ENCODE data around the gene CPNE8.

DNA sequence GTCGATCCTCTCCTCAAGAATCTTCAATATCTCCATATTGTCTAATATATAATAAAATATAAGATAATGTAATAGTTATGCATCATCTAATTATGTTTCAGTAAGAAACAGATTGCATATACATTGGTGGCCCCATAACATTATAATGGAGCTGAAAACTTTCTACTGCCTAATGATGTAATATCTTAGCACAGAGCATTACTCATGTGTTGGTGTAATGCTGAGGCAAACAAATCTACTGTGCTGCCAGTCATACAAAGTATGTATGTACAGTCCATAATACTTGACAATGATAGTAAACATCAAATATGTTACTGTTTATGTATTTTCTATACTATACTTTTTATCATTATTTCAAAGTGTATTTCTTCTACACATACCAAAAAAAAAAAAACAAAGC is 128.7 kb downstream of the CPNE8 start:
- TF ChIP-seq, protein P1, sequence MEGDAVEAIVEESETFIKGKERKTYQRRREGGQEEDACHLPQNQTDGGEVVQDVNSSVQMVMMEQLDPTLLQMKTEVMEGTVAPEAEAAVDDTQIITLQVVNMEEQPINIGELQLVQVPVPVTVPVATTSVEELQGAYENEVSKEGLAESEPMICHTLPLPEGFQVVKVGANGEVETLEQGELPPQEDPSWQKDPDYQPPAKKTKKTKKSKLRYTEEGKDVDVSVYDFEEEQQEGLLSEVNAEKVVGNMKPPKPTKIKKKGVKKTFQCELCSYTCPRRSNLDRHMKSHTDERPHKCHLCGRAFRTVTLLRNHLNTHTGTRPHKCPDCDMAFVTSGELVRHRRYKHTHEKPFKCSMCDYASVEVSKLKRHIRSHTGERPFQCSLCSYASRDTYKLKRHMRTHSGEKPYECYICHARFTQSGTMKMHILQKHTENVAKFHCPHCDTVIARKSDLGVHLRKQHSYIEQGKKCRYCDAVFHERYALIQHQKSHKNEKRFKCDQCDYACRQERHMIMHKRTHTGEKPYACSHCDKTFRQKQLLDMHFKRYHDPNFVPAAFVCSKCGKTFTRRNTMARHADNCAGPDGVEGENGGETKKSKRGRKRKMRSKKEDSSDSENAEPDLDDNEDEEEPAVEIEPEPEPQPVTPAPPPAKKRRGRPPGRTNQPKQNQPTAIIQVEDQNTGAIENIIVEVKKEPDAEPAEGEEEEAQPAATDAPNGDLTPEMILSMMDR (conservative IDR thresholded peaks at IDR 0.05; ENCODE audit: low read depth, low read length): no peak
- no peak for TF ChIP-seq POLR2A (IDR thresholded peaks at IDR 0.05; ENCODE audit: low read depth, low read length)
- no peak for TF ChIP-seq MAZ (IDR thresholded peaks at IDR 0.05; ENCODE audit: borderline replicate concordance, low read depth, low read length)
- no peak for TF ChIP-seq CEBPB (IDR thresholded peaks at IDR 0.05; ENCODE audit: low read depth, low read length)
- TF ChIP-seq, protein P2, sequence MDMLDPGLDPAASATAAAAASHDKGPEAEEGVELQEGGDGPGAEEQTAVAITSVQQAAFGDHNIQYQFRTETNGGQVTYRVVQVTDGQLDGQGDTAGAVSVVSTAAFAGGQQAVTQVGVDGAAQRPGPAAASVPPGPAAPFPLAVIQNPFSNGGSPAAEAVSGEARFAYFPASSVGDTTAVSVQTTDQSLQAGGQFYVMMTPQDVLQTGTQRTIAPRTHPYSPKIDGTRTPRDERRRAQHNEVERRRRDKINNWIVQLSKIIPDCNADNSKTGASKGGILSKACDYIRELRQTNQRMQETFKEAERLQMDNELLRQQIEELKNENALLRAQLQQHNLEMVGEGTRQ (IDR thresholded peaks at IDR 0.05; ENCODE audit: low read depth, low read length): no peak
- no peak for TF ChIP-seq RAD21 (IDR thresholded peaks at IDR 0.05; ENCODE audit: low read length)
- no peak for TF ChIP-seq MXI1 (IDR thresholded peaks at IDR 0.05; ENCODE audit: borderline replicate concordance, low read depth, low read length)
- no peak for TF ChIP-seq CHD1 (IDR thresholded peaks at IDR 0.05; ENCODE audit: low read depth, low read length)
- no peak for TF ChIP-seq MAFK (IDR thresholded peaks at IDR 0.05; ENCODE audit: low read depth, low read length)
